WERI-Rb-1 (cell line): Measurements from ENCODE around the gene SCTR.
A peak's percentile ranks its signal among the peaks of the same experiment; 100 is the strongest.

Experiments
- DNase-seq: peaks from one replicate; pipeline ENCODE4 v3.0.0-alpha.2; 2020
- H3K27ac ChIP-seq: fragments of 250-450 bp; sonication (Bioruptor Pico); 2 replicates; pipeline ENCODE4 v1.5.1; 2020; ENCODE audit warnings: mild to moderate bottlenecking, moderate library complexity
- H3K27me3 ChIP-seq: fragments of 250-450 bp; sonication (Bioruptor Pico); 2 replicates; pipeline ENCODE4 v1.5.1; 2021; ENCODE audit warnings: mild to moderate bottlenecking, low read depth, moderate library complexity; ENCODE audit not compliant: insufficient read depth, severe bottlenecking
- H3K36me3 ChIP-seq: fragments of 250-450 bp; sonication (Bioruptor Pico); 2 replicates; pipeline ENCODE4 v1.5.1; 2020; ENCODE audit warnings: mild to moderate bottlenecking, moderate library complexity
- H3K4me3 ChIP-seq: 2 replicates; pipeline ENCODE4 v1.5.1; 2011; ENCODE audit warnings: low read depth, mild to moderate bottlenecking, control low read depth, low read length
- H3K9me3 ChIP-seq: fragments of 250-450 bp; sonication (Bioruptor Pico); 2 replicates; pipeline ENCODE4 v1.5.1; 2021; ENCODE audit warnings: mild to moderate bottlenecking, moderate library complexity; ENCODE audit not compliant: severe bottlenecking
- TF ChIP-seq, protein P1 (sequence below): IDR thresholded peaks from 2 replicates; pipeline ENCODE4 v1.5.1; 2011; ENCODE audit warnings: low read depth, mild to moderate bottlenecking, control low read depth, inconsistent platforms, low read length

SCTR gene

GRCh38 chr2:119442226-119442619 lies 82.1 kb downstream of the SCTR start:
- H3K27ac ChIP-seq = no peak overlapping the region
- H3K9me3 ChIP-seq = no peaks in the 10 kb centered on the region
- no peaks in the 10 kb centered on the region for H3K27me3 ChIP-seq
- H3K36me3 ChIP-seq = no peaks in the 10 kb centered on the region
- TF ChIP-seq, protein P1, sequence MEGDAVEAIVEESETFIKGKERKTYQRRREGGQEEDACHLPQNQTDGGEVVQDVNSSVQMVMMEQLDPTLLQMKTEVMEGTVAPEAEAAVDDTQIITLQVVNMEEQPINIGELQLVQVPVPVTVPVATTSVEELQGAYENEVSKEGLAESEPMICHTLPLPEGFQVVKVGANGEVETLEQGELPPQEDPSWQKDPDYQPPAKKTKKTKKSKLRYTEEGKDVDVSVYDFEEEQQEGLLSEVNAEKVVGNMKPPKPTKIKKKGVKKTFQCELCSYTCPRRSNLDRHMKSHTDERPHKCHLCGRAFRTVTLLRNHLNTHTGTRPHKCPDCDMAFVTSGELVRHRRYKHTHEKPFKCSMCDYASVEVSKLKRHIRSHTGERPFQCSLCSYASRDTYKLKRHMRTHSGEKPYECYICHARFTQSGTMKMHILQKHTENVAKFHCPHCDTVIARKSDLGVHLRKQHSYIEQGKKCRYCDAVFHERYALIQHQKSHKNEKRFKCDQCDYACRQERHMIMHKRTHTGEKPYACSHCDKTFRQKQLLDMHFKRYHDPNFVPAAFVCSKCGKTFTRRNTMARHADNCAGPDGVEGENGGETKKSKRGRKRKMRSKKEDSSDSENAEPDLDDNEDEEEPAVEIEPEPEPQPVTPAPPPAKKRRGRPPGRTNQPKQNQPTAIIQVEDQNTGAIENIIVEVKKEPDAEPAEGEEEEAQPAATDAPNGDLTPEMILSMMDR = no peak
- H3K4me3 ChIP-seq = no peak overlapping the region
- peak; percentile 32 for DNase-seq

GRCh38 chr2:119441376-119442225 lies 82.7 kb downstream of the SCTR start:
- no peaks in the 10 kb centered on the region for H3K36me3 ChIP-seq
- no peaks in the 10 kb centered on the region for H3K27me3 ChIP-seq
- no peak overlapping the region for H3K27ac ChIP-seq
- DNase-seq = no peak
- no peak overlapping the region for H3K4me3 ChIP-seq
- no peaks in the 10 kb centered on the region for H3K9me3 ChIP-seq
- TF ChIP-seq, protein P1 = no peak

DNA sequence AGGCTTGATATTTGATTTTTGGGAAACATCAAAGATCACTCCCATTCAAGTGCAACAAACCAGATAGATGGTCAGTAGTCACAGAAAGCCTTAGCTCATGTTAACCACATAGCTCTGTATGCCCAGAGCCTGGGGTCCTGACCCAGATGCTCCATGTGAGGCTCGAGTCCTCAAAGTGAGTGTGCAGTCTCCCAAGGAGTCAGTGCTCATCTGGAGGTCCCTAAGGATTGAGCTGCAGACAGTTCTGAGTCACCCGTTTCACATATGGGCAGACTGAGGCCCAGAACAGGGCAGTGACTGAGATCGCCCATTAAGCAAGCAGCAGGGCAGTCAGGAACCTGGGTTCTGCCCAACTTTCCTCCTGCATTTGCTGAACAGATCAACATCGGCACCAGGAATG lies 83.4 kb downstream of the SCTR start:
- no peak overlapping the region for H3K27ac ChIP-seq
- no peak for DNase-seq

GRCh38 chr2:119440501-119440870 lies 83.8 kb downstream of the SCTR start:
- Histone ChIP-seq H3K27ac (no peak overlapping the region), H3K27me3 (no peaks in the 10 kb centered on the region), H3K9me3 (no peaks in the 10 kb centered on the region), H3K4me3 (no peak overlapping the region), H3K36me3 (no peaks in the 10 kb centered on the region)
- peak; percentile 61 for DNase-seq
- TF ChIP-seq, protein P1 = no peak

More for the DNA sequence above, 83.4 kb downstream of the SCTR start:
- Histone ChIP-seq H3K36me3 (no peaks in the 10 kb centered on the region), H3K4me3 (no peak overlapping the region), H3K9me3 (no peaks in the 10 kb centered on the region), H3K27me3 (no peaks in the 10 kb centered on the region)
- TF ChIP-seq, protein P1 = no peak

- Histone ChIP-seq H3K27me3 (no peaks in the 10 kb centered on the region), H3K27ac (no peak overlapping the region), H3K4me3 (no peak overlapping the region), H3K36me3 (no peaks in the 10 kb centered on the region), H3K9me3 (no peaks in the 10 kb centered on the region)
- no peak for DNase-seq
- TF ChIP-seq, protein P1 = no peak
Measured at GRCh38 chr2:119439574-119440500, 84.4 kb downstream of the SCTR start.
